Mesothelial cell of epicardium (in vitro differentiated cells): ENCODE data around the gene COL19A1. TPM values are rescaled to one million over a fixed set of nuclear protein-coding genes. Genes with fewer than 3 reads are reported as not detected.

Experiments
- DNase-seq, 2 experiments: peaks; one replicate each; pipeline ENCODE4 v3.0.0; 2021; ENCODE audit warnings: low spot score in 2 of 2; ENCODE audit not compliant: unreplicated experiment in 2 of 2
- H3K27ac Mint-ChIP-seq: 2 replicates; pipeline ENCODE4 v1.8.0; 2021; ENCODE audit warnings: mixed read lengths
- H3K27me3 Mint-ChIP-seq: 2 replicates; pipeline ENCODE4 v1.8.0; 2021; ENCODE audit warnings: low read depth, mixed read lengths
- H3K36me3 Mint-ChIP-seq: 2 replicates; pipeline ENCODE4 v1.8.0; 2021; ENCODE audit warnings: mixed read lengths
- H3K4me1 Mint-ChIP-seq: 2 replicates; pipeline ENCODE4 v1.8.0; 2021; ENCODE audit warnings: mixed read lengths
- H3K4me3 Mint-ChIP-seq: 2 replicates; pipeline ENCODE4 v1.8.0; 2021; ENCODE audit warnings: mild to moderate bottlenecking, moderate library complexity, mixed read lengths
- H3K9me3 Mint-ChIP-seq: 2 replicates; pipeline ENCODE4 v1.8.0; 2021; ENCODE audit warnings: mixed read lengths
- CTCF ChIP-seq: fragments of 200-600 bp; sonication (generic); IDR thresholded peaks from one replicate; pipeline ENCODE4 v1.5.0; 2021; ENCODE audit warnings: antibody characterized with exemption; ENCODE audit not compliant: unreplicated experiment
- total RNA-seq: library from RNA; stranded (reverse); gene quantifications from 3 replicates; pipeline ENCODE4 v1.2.1, GENCODE V29; 2021

COL19A1 gene
- total RNA-seq, 1 donor from 2014 or later = 0.25 TPM

- peaks cover 2% of the 10 kb centered on the region for H3K27me3 Mint-ChIP-seq
- no peak overlapping the region for H3K27ac Mint-ChIP-seq
- H3K4me1 Mint-ChIP-seq = no peaks in the 10 kb centered on the region
- no peaks in the 10 kb centered on the region for H3K36me3 Mint-ChIP-seq
- H3K9me3 Mint-ChIP-seq = no peaks in the 10 kb centered on the region
- no peak overlapping the region for H3K4me3 Mint-ChIP-seq
- no peak for DNase-seq
- no peak for TF ChIP-seq CTCF
These were observed 264.5 kb downstream of the COL19A1 start for GRCh38 chr6:70130865-70131264.

- Mint-ChIP-seq H3K9me3 (no peaks in the 10 kb centered on the region), H3K36me3 (no peaks in the 10 kb centered on the region), H3K4me1 (no peaks in the 10 kb centered on the region), H3K27me3 (peaks cover 2% of the 10 kb centered on the region), H3K4me3 (no peak overlapping the region), H3K27ac (no peak overlapping the region)
- no peak for DNase-seq
- TF ChIP-seq CTCF = no peak
These were observed 265.2 kb downstream of the COL19A1 start for GRCh38 chr6:70131528-70131927.

DNA sequence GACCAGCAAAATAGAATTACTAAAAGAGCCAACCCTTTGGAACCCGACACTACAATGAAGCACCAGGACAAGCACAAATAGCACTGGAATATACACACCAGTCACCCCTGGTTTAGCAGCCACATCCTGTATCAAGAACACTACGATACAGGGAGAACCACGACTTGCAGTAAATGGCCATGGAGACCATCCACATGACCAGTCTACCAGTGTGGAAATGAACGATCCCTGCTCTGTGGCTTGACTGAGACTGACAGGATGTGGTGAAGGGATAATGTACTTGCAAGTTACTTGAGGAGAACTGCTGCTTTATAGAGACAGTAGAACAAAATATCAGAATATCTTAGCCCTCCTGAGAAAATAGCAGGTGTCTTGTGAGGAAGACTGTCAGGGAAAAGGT is 266.9 kb downstream of the COL19A1 start:
- DNase-seq = no peak
- Mint-ChIP-seq H3K9me3 (no peaks in the 10 kb centered on the region), H3K4me1 (no peaks in the 10 kb centered on the region), H3K36me3 (no peaks in the 10 kb centered on the region), H3K4me3 (no peak overlapping the region), H3K27ac (no peak overlapping the region), H3K27me3 (peaks cover 2% of the 10 kb centered on the region)
- no peak for TF ChIP-seq CTCF

- Mint-ChIP-seq H3K27me3 (peaks cover 2% of the 10 kb centered on the region), H3K36me3 (no peaks in the 10 kb centered on the region), H3K9me3 (no peaks in the 10 kb centered on the region), H3K4me1 (no peaks in the 10 kb centered on the region), H3K4me3 (no peak overlapping the region), H3K27ac (no peak overlapping the region)
- TF ChIP-seq CTCF = no peak
- DNase-seq = no peak
These were observed 268.2 kb downstream of the COL19A1 start for GRCh38 chr6:70134542-70134941.

DNA sequence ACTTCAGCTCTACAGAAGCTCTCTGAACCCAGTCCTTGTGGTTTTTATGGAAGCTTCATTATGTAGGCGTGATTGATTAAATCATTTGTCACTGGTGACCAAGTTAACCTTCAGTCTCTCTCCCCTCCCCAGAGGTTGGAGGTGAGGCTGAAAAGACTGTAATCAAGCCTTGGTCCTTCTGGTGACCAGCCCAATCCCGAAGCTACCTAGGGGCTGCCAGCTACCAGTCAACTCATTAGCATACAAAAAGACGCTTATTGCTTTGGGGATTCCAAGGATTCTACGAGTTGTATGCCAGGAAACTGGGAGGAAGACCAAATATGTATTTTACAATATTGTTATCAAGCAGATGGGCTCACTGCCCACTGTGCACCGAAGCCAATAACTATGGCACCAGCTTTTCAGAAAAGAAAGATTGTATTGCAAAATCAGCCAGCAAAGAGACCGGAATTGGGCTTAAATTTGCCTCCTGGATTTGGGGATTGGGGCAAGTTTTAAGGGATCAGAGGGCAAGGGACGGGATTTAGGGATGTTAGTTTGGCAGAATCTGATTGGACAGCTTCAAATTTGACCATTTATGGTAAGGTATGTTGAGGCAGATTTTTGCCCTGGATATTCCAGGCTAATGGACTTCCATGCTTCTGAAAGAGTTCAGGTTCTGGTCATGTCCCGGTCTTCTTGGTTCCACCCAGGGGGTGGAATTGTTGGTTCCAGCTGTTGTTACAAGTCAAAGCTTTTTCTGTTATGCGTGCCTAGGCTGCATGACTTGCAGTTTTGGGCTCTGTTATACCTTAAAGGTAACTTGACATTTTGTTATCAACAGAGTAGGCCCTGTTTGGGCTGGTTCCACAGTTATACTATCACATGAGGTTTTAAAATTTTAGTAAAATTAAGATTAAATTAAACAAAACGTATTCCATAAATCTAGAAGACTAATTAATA is 269.1 kb downstream of the COL19A1 start:
- Mint-ChIP-seq H3K27me3 (peaks cover 2% of the 10 kb centered on the region), H3K9me3 (no peaks in the 10 kb centered on the region), H3K36me3 (no peaks in the 10 kb centered on the region), H3K4me3 (no peak overlapping the region), H3K4me1 (no peaks in the 10 kb centered on the region), H3K27ac (no peak overlapping the region)
- no peak for DNase-seq
- no peak for TF ChIP-seq CTCF
